ENCODE measurements around the gene ZNF75A.

ZNF75A gene

DNA sequence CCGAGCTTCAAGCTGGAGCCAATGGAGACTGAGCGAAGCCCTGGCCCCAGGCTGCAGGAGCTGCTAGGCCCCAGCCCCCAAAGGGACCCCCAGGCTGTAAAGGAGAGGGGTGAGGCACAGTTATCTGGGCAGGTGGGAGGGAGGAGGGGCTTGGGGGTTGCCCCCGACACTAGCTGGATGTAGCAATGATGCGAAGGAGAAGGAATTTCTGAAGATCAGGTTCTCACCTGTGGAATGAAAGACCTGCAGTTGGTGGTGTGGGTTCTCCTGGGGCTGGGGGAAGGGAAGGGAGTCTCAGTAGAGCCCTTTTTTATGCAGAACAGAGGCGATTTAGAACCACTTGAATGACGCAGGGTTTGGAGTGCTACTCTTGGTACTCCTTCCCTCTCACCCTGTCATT, 20.2 kb upstream of the ZNF75A start:
- no peak for DNase-seq

- DNase-seq, result no peak
Measured at GRCh38 chr16:3289998-3290673, 15.2 kb upstream of the ZNF75A start.

DNA sequence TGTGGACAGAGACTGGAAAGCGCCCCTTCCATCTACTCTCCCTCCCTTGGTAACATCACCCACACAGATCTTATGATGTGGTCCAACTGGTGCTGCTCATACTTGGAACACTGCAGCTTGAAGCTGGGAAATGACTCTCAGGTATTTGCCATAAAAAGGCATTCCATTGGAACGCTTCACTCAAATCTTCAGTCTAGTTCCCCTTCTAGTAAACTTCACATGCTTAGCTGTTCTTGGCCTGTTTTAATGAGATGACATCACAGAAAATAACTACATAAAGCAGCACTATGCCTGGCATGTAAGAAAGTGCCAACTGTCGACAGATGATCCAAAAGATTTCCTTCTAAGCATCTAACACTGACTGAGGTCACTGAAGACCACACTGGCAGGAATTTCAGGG, 12.7 kb upstream of the ZNF75A start:
- DNase-seq, result no peak

GRCh38 chr16:3295209-3295608, 10.1 kb upstream of the ZNF75A start:
- DNase-seq, result peak in 1 of 56 donors; percentile 4

- peak in 11 of 56 donors; percentile 6 to 48 (median 14) for DNase-seq
Measured at GRCh38 chr16:3295783-3296182, 9.5 kb upstream of the ZNF75A start.

GRCh38 chr16:3304370-3304769, 927 bp upstream of the ZNF75A start:
- no peak for DNase-seq

DNA sequence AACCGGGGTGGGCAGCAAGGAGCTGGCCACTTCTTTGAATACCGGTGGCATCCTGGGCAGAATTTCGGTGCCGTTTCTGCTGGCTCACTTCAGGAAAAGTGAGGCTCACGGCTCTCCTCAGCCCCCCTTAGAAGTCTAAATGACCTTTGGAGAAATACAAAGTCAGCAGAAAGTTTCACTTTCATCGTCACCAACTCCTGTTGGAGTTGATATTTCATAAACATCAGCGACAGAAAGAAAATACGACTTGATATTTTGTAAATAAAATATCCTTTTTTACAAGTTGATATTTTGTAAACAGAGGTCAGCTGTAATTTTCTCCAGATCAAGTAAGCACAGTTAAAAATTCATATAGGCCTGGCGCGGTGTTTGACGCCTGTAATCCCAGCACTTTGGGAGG, 781 bp downstream of the ZNF75A start:
- no peak for DNase-seq

GRCh38 chr16:3311496-3311895, 6.2 kb downstream of the ZNF75A start:
- no peak for DNase-seq

- no peak for DNase-seq
Measured at GRCh38 chr16:3317315-3317999, 12.2 kb downstream of the ZNF75A start.

GRCh38 chr16:3321816-3322215, 16.5 kb downstream of the ZNF75A start:
- DNase-seq, result no peak

DNA sequence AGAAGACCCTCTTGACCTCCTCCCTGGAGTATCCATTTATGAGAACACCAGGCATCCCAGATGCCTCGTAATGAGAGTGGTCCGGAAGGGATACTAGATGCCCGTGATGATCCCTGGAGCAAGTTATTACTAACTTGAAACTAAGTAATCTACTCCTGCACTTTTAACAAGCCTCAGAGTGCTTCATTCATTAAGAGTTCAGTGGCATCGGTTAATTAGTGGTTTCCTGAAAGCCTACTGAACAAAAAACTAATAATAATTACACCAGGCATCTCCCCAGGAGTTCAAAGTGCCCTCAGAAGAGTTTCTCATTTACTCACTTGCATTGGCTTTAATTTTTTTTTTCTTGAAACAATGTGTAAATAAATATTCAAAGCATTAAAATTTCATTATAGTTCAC, 22.2 kb downstream of the ZNF75A start:
- DNase-seq, result no peak

- DNase-seq, result no peak
Measured at GRCh38 chr16:3328104-3328503, 22.8 kb downstream of the ZNF75A start.

DNA sequence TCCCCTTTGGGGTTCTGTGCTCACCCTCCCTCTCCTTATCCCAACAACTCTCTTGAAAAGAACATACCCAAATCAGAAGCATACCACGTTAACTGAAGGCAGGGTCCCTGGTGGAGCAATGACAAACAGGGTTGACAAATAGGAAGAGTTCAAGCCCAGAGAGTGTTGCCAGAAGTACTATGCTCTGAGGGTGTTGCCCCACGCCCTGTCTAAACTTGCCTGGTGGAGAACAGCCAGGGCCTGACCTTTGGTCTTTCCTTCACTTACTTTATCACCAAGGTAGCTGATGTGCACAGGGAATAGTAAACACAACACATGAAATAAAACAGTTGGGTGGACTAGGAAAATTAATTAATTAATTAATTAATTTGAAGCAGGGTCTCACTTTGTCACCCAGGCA, 23.3 kb downstream of the ZNF75A start:
- DNase-seq, result no peak

DNA sequence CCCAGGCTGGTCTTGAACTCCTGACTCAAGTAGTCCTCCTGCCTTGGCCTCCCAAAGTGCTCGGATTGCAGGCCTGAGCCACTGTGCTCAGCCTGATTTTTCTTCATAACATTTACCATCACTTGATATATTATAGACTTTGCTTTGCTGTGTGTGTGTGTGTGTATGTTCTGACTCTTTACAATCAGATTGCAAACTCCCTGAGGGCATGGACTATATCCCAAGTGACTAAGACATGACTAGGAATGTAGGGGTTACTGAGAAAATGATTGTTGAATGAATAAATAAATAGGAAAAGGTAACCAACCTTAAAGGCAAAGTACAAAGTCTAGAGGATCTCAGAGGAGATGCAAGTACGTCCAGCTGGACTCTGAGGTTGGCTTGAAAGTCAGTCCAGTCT, 40.7 kb downstream of the ZNF75A start:
- DNase-seq, result no peak

GRCh38 chr16:3347586-3347985, 42.3 kb downstream of the ZNF75A start:
- DNase-seq, result no peak

GRCh38 chr16:3348547-3349167, 43.4 kb downstream of the ZNF75A start:
- no peak for DNase-seq

DNA sequence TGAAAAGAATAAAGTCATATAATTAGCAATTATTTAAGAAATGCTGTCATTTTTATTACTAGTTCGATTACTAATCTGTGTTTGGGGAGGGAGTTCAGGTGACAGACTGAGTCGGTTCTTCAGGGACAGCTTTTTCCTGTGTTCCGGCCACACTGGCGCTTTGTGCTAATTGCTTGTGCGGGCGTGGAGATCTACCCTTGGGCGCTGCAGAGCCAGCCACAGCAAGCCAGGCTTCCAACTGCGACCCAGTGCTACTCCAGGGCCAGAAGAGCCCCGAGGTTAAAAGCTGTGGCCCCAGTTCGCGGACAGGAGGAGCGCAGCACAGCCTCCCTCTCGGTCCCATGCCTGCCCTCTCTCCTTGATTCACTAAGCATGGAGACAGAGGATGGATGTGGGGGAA, 43.9 kb downstream of the ZNF75A start:
- no peak for DNase-seq

DNA sequence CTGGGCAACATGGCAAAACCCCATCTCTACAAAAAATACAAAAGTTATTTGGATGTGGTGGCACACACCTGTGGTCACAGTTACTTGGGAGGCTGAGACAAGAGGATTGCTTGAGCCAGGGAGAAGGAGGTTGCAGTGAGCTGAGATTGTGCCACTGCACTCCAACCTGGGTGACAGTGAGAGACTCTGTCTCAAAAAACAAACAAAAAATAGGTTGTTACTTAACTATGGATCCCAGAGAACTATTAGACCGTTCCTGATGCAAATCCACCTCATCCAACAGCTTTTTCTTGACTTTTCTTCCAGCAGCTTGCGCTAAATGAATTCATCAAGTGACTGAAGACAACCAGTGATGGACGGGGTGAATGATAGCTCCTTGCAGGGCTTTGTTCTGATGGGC, 50.3 kb downstream of the ZNF75A start, which contains the start of gene OR2C1:
Gene OR2C1, plus strand, starts transcription at position 301 of the 400 bp plus-strand sequence. Its CDS starts 52 bp downstream, at position 353.
- no peak for DNase-seq

- DNase-seq, result no peak
Measured at GRCh38 chr16:3356118-3356517, 50.8 kb downstream of the ZNF75A start.

DNA sequence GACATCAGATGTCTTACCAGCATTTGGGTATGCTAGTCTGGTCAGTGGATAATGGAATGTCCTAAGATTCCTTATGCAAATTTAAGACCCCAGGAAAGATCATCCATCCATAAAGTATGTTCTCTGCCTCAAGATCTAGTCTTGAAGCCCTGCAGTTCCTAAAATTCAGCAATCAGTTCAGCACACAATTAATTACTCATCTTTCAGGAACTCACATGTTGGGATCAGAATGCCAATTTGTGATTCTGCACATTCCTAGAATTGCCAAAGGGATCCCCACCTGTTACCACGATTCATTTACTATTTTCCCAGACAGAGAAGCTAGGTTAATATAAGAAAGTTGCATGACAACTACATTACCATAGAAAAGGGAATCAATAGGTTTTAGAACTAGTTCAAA, 53.6 kb downstream of the ZNF75A start:
- DNase-seq, result no peak

DNA sequence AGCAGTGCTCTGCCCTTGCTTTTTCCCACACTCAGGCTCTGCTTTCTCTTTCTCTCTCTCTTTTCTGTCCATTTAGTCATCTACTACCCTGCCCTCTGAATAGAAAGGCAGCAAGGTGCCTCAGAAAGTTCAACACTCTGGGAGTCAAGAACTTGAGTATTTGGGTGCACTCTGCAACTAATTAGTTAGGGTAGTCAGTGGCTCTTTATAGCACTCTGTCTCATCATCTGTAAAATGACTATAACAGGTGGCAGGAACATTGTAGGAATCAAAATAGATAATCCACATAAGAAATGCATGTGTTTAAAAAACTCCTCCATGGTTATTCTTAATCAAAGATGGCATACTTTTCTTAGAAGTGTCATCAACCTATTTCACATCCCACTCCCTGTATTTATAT, 57.6 kb downstream of the ZNF75A start:
- DNase-seq, result no peak

DNA sequence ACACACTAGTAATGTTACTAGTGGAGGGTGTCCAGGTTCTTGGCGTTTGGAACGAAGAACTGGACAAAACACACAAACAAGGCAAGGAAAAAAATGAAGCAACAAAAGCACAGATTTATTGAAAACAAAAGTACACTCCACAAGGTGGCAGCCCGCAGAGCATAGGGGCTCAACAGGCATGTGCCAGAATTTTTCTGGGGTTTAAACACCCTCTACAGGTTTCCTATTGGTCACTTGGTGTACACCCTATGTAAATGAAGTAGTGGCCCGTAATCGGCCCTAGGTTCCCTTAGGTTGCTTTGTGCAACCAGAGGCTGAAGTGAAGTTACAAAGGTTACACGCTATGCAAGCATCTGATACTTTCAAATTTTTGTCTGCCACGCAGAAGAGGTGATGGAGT, 58.5 kb downstream of the ZNF75A start:
- no peak for DNase-seq

Measured in nucleus accumbens (tissue), 56 donors.